Rectal smooth muscle tissue (tissue), 1 donor: ENCODE results near the gene SAC3D1.

Experiments
- H3K27ac ChIP-seq: one replicate; pipeline ENCODE4 v1.7.0; 2013; ENCODE audit warnings: low read depth, low read length, inconsistent platforms
- H3K27me3 ChIP-seq: one replicate; pipeline ENCODE4 v1.7.0; 2013; ENCODE audit warnings: low read length; ENCODE audit not compliant: control insufficient read depth, insufficient read depth
- H3K36me3 ChIP-seq: one replicate; pipeline ENCODE4 v1.7.0; 2013; ENCODE audit warnings: low read length; ENCODE audit not compliant: control insufficient read depth, insufficient read depth
- H3K4me1 ChIP-seq: one replicate; pipeline ENCODE4 v1.7.0; 2013; ENCODE audit warnings: low read length; ENCODE audit not compliant: control insufficient read depth, insufficient read depth
- H3K4me3 ChIP-seq: one replicate; pipeline ENCODE4 v1.7.0; 2013; ENCODE audit warnings: low read length
- H3K9ac ChIP-seq: one replicate; pipeline ENCODE4 v1.7.0; 2013; ENCODE audit warnings: low read length

Gene SAC3D1

GRCh38 chr11:65067446-65067845 lies 26.4 kb downstream of the SAC3D1 start:
- Histone ChIP-seq H3K4me3 (no peak overlapping the region), H3K27me3 (no peaks in the 10 kb centered on the region), H3K9ac (no peak overlapping the region), H3K36me3 (no peaks in the 10 kb centered on the region), H3K27ac (no peak overlapping the region), H3K4me1 (no peaks in the 10 kb centered on the region)

- Histone ChIP-seq H3K27me3 (no peaks in the 10 kb centered on the region), H3K4me3 (no peak overlapping the region), H3K4me1 (no peaks in the 10 kb centered on the region), H3K36me3 (no peaks in the 10 kb centered on the region), H3K9ac (no peak overlapping the region), H3K27ac (no peak overlapping the region)
Observed at GRCh38 chr11:65069217-65069616, 28.2 kb downstream of the SAC3D1 start.

DNA sequence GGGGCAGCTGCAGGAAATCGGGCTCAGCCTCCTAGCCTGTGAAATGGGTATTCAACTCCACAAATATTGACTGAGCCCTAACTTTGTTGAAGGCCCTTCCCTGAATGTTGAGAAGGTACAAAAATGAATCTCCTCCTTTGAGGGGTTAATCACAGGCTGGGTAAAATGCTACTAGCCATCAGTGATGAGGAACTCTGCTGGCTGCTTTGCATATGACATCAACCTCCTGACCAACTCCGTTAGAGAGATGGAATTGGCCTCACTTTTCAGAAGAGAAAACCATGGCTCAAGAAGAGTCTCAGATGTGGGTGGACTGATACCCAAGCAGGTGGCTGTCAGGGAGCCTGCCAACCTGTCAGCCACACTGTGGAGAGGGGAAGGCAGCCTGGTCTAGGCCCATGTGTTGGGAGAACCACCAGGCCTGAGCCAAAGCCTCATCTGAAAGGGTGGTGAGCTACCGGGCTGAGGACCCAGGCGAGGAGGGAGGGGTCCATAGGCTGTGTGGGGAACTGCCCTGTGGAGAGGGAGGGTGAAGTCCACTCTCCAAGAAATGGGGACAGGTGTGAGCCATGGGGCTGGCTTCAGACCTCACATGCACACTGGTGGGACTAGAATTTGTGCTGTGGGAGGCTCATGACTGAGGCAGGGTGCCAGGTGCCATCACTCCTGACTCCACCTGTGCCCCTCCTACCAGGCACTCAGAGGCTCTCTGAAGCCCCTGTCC lies 31.1 kb downstream of the SAC3D1 start:
- H3K27ac ChIP-seq, result no peak overlapping the region
- no peak overlapping the region for H3K4me3 ChIP-seq
- H3K27me3 ChIP-seq, result no peaks in the 10 kb centered on the region
- no peak overlapping the region for H3K9ac ChIP-seq
- no peaks in the 10 kb centered on the region for H3K36me3 ChIP-seq
- H3K4me1 ChIP-seq, result no peaks in the 10 kb centered on the region

DNA sequence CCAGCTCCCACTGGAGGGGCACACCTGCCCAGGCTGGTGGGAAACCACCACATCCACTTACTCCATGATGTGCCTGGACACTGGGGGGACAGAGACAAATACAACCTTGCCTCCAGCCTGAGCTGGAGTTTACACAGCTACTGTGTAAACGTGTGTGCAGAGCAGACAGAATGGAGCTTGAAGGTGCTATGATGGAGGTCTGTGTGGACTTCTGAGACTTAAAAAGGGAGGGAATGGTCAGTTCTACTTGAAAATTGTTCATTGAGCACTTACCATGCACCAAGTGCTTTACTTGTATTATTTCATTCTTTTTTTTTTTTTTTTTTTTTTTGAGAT lies 31.6 kb downstream of the SAC3D1 start:
- Histone ChIP-seq H3K27ac (no peak overlapping the region), H3K4me1 (no peaks in the 10 kb centered on the region), H3K27me3 (no peaks in the 10 kb centered on the region), H3K9ac (no peak overlapping the region), H3K36me3 (no peaks in the 10 kb centered on the region), H3K4me3 (no peak overlapping the region)

GRCh38 chr11:65077451-65077850 lies 36.4 kb downstream of the SAC3D1 start:
- H3K27ac ChIP-seq, result no peak overlapping the region

DNA sequence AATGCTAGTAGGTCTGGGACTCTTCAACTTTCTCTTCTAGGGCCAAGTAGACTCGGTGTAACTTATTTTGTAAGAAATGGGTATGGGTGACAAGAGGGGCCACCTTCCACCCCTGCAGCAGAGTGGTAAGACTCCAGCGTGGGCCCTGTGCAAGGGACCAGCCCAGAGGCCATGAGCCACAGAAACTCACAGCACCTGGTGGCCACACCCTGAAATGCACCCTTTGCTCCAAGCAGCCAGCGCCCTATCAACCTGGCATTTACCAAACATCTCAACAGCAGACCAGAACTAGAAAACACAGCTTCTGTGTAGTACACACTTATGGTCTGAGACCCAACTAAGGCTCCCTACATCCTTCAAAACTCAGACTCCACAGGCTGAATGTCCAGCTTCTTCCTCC lies 37.1 kb downstream of the SAC3D1 start:
- H3K36me3 ChIP-seq, result no peaks in the 10 kb centered on the region
- no peaks in the 10 kb centered on the region for H3K27me3 ChIP-seq
- H3K4me3 ChIP-seq, result no peak overlapping the region
- H3K4me1 ChIP-seq, result no peaks in the 10 kb centered on the region
- H3K9ac ChIP-seq, result no peak overlapping the region
- no peak overlapping the region for H3K27ac ChIP-seq

More at GRCh38 chr11:65077451-65077850, 36.4 kb downstream of the SAC3D1 start:
- Histone ChIP-seq H3K27me3 (no peaks in the 10 kb centered on the region), H3K36me3 (no peaks in the 10 kb centered on the region), H3K4me3 (no peak overlapping the region), H3K4me1 (no peaks in the 10 kb centered on the region), H3K9ac (no peak overlapping the region)

DNA sequence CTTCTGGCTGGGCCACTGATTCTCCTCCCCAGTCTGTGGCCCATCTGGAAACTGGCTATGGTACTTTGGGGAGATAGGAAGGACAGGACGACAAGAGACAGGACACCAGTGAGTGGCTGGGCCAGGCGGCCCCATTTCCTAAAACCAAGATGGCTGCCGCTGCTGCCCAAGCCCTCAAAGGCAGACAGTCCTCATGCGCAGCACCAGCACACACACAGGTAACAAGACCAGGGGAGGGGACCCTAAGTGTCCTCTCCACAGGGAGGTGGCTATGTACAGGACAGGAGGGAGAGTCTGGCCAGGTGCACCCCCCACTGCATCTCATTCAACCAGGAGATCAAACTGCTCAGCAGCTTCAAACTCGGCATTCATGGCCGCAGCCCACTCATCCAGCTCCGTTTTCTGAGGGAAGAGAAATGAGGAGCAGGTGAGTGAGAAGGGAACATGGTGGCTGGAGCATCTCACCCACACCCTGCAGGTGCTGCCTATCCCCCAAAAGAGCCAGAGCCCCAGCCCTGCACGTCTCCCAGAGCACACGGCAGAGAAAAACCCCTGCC lies 37.9 kb downstream of the SAC3D1 start:
- Histone ChIP-seq H3K9ac (no peak overlapping the region), H3K27me3 (no peaks in the 10 kb centered on the region), H3K4me3 (no peak overlapping the region), H3K4me1 (no peaks in the 10 kb centered on the region), H3K36me3 (no peaks in the 10 kb centered on the region), H3K27ac (no peak overlapping the region)

DNA sequence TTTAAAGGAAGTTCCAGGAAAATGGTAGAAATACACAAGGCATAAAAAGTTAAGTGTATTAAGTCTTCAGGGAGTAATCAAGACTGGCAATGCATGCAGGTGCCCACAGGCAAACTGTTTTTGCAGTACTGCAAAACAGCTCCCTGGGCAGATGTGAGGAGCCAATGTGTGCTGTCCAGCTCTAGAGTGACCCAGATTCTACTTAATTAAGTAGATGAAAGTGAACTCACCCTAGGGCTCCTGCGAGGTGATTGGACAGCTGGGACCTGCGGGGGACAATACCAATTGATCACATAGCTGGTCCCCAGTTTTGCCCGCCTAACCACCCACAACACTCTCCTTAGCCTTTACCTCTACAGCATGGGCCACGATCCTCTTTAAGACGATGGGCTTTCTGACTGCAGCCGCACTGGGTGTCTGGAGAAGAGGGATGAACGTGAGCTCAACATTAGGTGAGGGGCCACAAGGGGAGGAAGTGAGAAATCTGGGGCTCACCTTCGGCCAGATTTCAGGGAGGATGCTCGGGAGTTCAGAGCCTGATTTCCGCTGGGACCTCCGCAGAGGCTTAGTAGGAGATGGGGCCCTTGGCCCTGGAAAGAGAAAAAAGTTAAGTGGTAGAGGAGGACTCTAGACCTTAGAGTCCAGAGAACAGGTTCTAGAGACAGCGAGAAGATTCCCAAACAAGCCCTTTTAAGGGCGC lies 42.3 kb downstream of the SAC3D1 start:
- Histone ChIP-seq H3K27ac (no peak overlapping the region), H3K27me3 (no peaks in the 10 kb centered on the region), H3K4me1 (peaks cover 4% of the 10 kb centered on the region), H3K36me3 (peaks cover 7% of the 10 kb centered on the region), H3K4me3 (peak overlapping the region; percentile 75), H3K9ac (no peak overlapping the region)

DNA sequence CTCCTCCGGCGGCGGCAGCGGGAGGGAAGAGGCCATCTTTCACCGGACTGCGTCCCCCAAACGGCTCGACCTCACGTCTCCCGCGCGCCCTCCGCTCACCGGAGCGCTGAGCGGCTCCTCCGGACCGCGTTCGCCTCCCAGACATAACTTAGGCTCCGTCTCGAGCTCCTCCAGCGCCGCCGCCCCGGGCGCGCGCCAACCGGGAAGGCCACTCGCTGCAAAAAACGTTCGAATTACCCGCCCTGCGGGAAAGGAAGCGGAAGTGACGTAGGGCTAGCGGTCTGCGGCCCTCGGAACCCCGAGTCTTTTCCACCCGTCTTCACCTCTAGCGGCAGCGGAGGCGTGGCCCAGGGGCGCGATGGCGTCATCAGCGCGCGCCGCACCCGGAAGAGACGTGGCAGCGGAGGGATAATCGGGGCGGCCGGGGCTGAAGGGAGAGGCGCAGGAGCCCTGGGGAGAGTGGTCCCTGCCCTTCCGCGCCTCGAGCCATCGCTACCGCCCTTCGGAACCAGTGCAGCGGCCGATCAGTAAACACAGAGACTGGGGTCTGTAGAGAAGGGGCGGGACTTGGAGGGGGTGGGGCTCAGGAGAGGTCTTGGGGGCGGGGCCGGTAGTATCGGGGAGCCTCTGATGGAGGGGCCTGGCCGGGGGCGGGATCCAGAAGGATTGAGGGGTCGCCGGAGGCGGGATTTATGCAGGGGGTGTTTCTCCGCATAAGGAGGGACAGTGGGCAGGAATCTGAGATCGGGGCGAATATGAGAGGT lies 43.0 kb downstream of the SAC3D1 start, which contains the start of the genes CDCA5 and ZFPL1:
Gene CDCA5, minus strand, starts transcription at position 207 of the 764 bp plus-strand sequence. Its CDS starts 62 bp downstream, at position 145.
Gene ZFPL1, plus strand, starts transcription at position 389 of the 764 bp plus-strand sequence. CDS start 477 bp downstream, outside the sequence.
- peak within 1 kb of the TSS; percentile 75 for H3K4me3 ChIP-seq
- H3K4me1 ChIP-seq, result peaks cover 4% of the 10 kb centered on the region
- H3K9ac ChIP-seq, result peak within 1 kb of the TSS; percentile 88
- H3K27me3 ChIP-seq, result no peaks in the 10 kb centered on the region
- peaks cover 10% of the 10 kb centered on the region for H3K36me3 ChIP-seq
- H3K27ac ChIP-seq, result peak within 1 kb of the TSS; percentile 91

- peak overlapping the region; percentile 88 for H3K9ac ChIP-seq
- H3K36me3 ChIP-seq, result peaks cover 11% of the 10 kb centered on the region
- H3K27ac ChIP-seq, result peak overlapping the region; percentile 91
- peak overlapping the region; percentile 75 for H3K4me3 ChIP-seq
- H3K4me1 ChIP-seq, result peaks cover 4% of the 10 kb centered on the region
- no peaks in the 10 kb centered on the region for H3K27me3 ChIP-seq
Observed at GRCh38 chr11:65084598-65085375, 43.8 kb downstream of the SAC3D1 start.

DNA sequence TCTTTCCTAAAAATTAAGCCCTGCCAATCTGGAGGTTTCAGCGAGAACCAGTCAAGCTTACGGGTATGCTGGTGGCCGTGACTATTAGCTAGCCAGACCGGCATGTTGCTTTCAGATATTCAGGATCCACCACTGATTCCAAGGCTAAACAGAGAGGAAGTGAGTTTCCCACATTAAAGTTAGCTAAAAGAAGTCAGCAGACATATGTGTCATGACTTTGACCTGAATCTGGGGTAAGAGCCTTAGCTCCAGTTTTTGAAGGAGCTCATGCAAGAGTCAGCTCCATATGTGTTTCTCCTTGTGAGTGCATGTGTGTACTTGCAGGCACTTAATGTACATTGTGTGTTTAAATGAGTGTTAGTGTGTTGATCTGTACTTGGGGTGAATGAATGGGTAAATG lies 44.4 kb downstream of the SAC3D1 start:
- H3K36me3 ChIP-seq, result peaks cover 11% of the 10 kb centered on the region
- no peak overlapping the region for H3K27ac ChIP-seq
- no peaks in the 10 kb centered on the region for H3K27me3 ChIP-seq
- H3K4me3 ChIP-seq, result no peak overlapping the region
- no peak overlapping the region for H3K9ac ChIP-seq
- H3K4me1 ChIP-seq, result peaks cover 4% of the 10 kb centered on the region
